ENCODE results near the gene IMPA2.

DNA sequence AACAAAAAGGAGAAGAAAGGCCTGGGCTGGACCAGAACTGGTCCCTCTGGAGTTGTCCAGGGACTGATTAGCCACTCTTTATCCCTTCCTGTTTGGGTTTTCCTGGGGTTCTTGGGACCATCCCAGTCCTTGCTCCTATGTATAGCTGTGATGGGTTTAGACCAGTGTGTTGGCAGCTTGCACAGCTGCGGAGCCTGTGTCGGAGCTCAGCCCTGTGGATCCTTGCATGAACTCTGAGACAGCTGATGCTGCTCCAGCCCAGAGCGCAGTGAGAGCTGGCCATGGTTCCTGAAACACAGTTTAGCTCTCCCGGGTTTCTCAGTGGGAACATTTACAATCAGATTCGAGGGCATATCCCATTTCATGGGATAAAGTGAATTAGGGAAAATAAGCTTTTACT lies 16.9 kb downstream of the IMPA2 start:
- TF ChIP-seq, protein P1, sequence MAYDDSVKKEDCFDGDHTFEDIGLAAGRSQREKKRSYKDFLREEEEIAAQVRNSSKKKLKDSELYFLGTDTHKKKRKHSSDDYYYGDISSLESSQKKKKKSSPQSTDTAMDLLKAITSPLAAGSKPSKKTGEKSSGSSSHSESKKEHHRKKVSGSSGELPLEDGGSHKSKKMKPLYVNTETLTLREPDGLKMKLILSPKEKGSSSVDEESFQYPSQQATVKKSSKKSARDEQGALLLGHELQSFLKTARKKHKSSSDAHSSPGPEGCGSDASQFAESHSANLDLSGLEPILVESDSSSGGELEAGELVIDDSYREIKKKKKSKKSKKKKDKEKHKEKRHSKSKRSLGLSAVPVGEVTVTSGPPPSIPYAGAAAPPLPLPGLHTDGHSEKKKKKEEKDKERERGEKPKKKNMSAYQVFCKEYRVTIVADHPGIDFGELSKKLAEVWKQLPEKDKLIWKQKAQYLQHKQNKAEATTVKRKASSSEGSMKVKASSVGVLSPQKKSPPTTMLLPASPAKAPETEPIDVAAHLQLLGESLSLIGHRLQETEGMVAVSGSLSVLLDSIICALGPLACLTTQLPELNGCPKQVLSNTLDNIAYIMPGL (CRISPR knock-in tag; IDR thresholded peaks at IDR 0.05), result no peak
- TF ChIP-seq, protein P2, sequence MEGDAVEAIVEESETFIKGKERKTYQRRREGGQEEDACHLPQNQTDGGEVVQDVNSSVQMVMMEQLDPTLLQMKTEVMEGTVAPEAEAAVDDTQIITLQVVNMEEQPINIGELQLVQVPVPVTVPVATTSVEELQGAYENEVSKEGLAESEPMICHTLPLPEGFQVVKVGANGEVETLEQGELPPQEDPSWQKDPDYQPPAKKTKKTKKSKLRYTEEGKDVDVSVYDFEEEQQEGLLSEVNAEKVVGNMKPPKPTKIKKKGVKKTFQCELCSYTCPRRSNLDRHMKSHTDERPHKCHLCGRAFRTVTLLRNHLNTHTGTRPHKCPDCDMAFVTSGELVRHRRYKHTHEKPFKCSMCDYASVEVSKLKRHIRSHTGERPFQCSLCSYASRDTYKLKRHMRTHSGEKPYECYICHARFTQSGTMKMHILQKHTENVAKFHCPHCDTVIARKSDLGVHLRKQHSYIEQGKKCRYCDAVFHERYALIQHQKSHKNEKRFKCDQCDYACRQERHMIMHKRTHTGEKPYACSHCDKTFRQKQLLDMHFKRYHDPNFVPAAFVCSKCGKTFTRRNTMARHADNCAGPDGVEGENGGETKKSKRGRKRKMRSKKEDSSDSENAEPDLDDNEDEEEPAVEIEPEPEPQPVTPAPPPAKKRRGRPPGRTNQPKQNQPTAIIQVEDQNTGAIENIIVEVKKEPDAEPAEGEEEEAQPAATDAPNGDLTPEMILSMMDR (IDR thresholded peaks at IDR 0.05), result no peak
- TF ChIP-seq, protein P3, sequence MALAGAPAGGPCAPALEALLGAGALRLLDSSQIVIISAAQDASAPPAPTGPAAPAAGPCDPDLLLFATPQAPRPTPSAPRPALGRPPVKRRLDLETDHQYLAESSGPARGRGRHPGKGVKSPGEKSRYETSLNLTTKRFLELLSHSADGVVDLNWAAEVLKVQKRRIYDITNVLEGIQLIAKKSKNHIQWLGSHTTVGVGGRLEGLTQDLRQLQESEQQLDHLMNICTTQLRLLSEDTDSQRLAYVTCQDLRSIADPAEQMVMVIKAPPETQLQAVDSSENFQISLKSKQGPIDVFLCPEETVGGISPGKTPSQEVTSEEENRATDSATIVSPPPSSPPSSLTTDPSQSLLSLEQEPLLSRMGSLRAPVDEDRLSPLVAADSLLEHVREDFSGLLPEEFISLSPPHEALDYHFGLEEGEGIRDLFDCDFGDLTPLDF (CRISPR knock-in tag; IDR thresholded peaks at IDR 0.05), result no peak
- TF ChIP-seq ZNF317 (CRISPR knock-in tag; IDR thresholded peaks at IDR 0.05; ENCODE audit: borderline replicate concordance, low read depth) (no peak), JUN (CRISPR knock-in tag; IDR thresholded peaks at IDR 0.05) (no peak)

Data from WTC11 (cell line).